Testis (tissue), 3 donors: Measurements from ENCODE around the gene FBN2. TPM values are rescaled to one million over a fixed set of nuclear protein-coding genes. Genes with fewer than 3 reads are reported as not detected.

Experiments
- DNase-seq: peaks from one replicate; pipeline ENCODE4 v3.0.0-alpha.2; 2019
- H3K27ac ChIP-seq, 2 donors: fragments of 200-600 bp; sonication (generic); one replicate each; pipeline ENCODE4 v1.5.1; 2019
- H3K27me3 ChIP-seq: fragments of 200-600 bp; sonication (generic); one replicate; pipeline ENCODE4 v1.5.1; 2019
- H3K36me3 ChIP-seq: fragments of 200-600 bp; sonication (generic); one replicate; pipeline ENCODE4 v1.5.1; 2017; ENCODE audit warnings: low read depth; ENCODE audit errors: missing control alignments
- H3K4me1 ChIP-seq: fragments of 200-600 bp; sonication (generic); one replicate; pipeline ENCODE4 v1.5.1; 2019
- H3K4me3 ChIP-seq, 2 donors: fragments of 200-600 bp; sonication (generic); one replicate each; pipeline ENCODE4 v1.5.1; 2017 to 2019
- H3K9me3 ChIP-seq: fragments of 200-600 bp; sonication (generic); one replicate; pipeline ENCODE4 v1.5.1; 2017
- CTCF ChIP-seq, 3 experiments: fragments of 450-650 bp in 2 of 3; fragments of 200-600 bp in 1 of 3; sonication (generic) in 1 of 3; IDR thresholded peaks; one replicate each; pipeline ENCODE4 v1.5.1; 2016 to 2019; ENCODE audit warnings: antibody characterized with exemption in 3 of 3, mild to moderate bottlenecking in 2 of 3, moderate library complexity in 1 of 3
- POLR2A ChIP-seq: fragments of 450-650 bp; IDR thresholded peaks from one replicate; pipeline ENCODE4 v1.6.1; 2017; ENCODE audit warnings: antibody characterized with exemption, mild to moderate bottlenecking, moderate library complexity
- WGBS, 2 donors: methylation state at CpG; one replicate each; pipeline ENCODE4 v1.1.5; 2018; 5-methylcytosine and 5-hydroxymethylcytosine counted together
- intact Hi-C: fragments of 100-400 bp; cut with DNase I; formaldehyde crosslinking; loops from one replicate; pipeline ENCODE4 v1.15.1; 2023; ENCODE audit warnings: low total_unique reads
- polyA plus RNA-seq: library from polyadenylated mRNA; stranded (reverse); fragments of 350-450 nt; fragmentation: Illumina TruSeq; extraction: RNeasy Lipid Tissue Mini Kit (QIAGEN cat#74804); gene quantifications from one replicate; pipeline ENCODE4 v1.2.3, GENCODE V29; 2014; ENCODE audit warnings: low read depth, low replicate concordance; ENCODE audit not compliant: insufficient read depth
- total RNA-seq, 2 donors: library from RNA; depleted of rRNA; stranded (reverse); fragments of >200 nt; gene quantifications; one replicate each; pipeline ENCODE4 v1.2.3, GENCODE V29; 2016

The FBN2 gene
- total and polyA plus RNA-seq, 3 donors from 2014 or later: 13.8 to 22.4 (median 17.5) TPM

DNA sequence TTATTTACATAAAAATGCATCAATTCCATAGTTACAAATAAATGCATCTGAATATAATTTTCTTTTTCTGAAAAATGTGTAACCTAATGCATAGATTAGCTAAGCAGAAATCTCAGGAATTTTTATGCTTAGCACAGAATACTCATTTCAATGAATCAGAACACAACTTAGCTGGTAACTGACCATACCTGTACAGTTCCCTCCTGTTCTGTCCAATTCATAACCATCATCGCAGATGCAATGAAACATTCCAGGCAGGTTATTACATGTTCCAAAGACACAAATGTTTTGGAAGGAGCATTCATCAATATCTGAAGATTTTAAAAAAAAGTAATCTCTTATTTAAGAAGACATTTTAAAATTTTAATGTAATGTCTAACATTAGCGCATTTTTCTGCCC is 219.4 kb downstream of the FBN2 start:
- no peak for TF ChIP-seq POLR2A
- H3K4me1 ChIP-seq: no peaks in the 10 kb centered on the region
- WGBS, 2 donors: 91 to 96% methylated on average over 2 of the region's 2 CpGs

DNA sequence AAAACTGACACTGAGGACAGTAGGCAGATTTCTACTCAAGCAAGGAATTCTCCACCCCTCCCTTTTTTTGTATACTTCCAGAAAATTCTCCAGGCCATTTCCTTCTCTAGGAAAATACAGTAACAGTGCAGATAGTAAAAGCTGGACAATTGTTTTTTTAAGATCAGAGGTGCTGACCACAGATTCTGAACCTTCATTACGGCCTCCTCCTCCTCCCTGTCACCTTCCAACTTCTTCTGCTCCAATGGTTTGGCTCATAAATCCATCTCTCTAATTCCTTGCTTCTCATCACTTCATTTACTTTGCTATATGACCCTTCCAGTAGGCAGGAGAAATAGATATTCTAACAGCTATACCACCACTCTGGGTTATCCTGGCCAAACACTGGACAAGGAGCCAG is 220.6 kb downstream of the FBN2 start:
- 59 to 82% methylated on average over 1 of the region's 1 CpG for WGBS, 2 donors
- no peak for DNase-seq
- Histone ChIP-seq H3K4me3 (no peak overlapping the region), H3K27me3 (no peaks in the 10 kb centered on the region), H3K36me3 (no peaks in the 10 kb centered on the region), H3K9me3 (no peaks in the 10 kb centered on the region), H3K4me1 (no peaks in the 10 kb centered on the region), H3K27ac (no peak overlapping the region)
- intact Hi-C loops: no loop called here
- TF ChIP-seq POLR2A (no peak), CTCF (IDR thresholded peaks at IDR 0.05) (no peak)

More for the DNA sequence above, 219.4 kb downstream of the FBN2 start:
- Histone ChIP-seq H3K9me3 (no peaks in the 10 kb centered on the region), H3K36me3 (no peaks in the 10 kb centered on the region), H3K27me3 (no peaks in the 10 kb centered on the region), H3K27ac (no peak overlapping the region), H3K4me3 (no peak overlapping the region)
- intact Hi-C loops: no loop called here
- no peak for DNase-seq

DNA sequence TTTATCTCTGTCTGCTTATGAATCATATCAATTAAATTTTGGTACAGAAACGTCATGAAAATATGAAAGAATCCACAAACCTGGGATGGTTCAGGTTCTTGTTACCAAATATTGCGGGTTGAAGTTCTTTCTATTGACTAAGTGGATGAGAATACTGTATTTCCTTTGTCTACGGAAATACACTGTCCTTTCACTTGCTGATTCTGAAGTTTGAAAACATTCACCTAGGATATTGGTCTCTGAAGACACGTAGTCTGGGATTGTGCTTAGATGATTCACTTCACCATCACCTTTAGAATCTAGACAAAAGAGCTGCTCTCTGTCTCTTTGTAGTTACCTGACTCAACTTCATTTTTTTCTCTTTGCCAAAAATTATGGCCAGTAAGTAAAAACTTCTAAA is 222.4 kb downstream of the FBN2 start:
- H3K27ac ChIP-seq: no peak overlapping the region
- intact Hi-C loops: no loop called here
- H3K4me1 ChIP-seq: no peaks in the 10 kb centered on the region
- H3K27me3 ChIP-seq: no peaks in the 10 kb centered on the region
- H3K36me3 ChIP-seq: no peaks in the 10 kb centered on the region
- DNase-seq: no peak
- H3K9me3 ChIP-seq: no peaks in the 10 kb centered on the region
- no peak overlapping the region for H3K4me3 ChIP-seq
- TF ChIP-seq POLR2A (no peak), CTCF (IDR thresholded peaks at IDR 0.05) (no peak)
- 84 to 88% methylated on average over 4 of the region's 4 CpGs for whole genome bisulfite sequencing, 2 donors

GRCh38 chr5:128305341-128305740 is 232.7 kb downstream of the FBN2 start:
- DNase-seq: no peak
- no peak for TF ChIP-seq CTCF (IDR thresholded peaks at IDR 0.05)
- no peak for TF ChIP-seq POLR2A
- Histone ChIP-seq H3K4me1 (no peaks in the 10 kb centered on the region), H3K4me3 (no peak overlapping the region), H3K27ac (no peak overlapping the region), H3K9me3 (no peaks in the 10 kb centered on the region), H3K36me3 (no peaks in the 10 kb centered on the region), H3K27me3 (no peaks in the 10 kb centered on the region)
- intact Hi-C loops: no loop called here
- WGBS, 2 donors: 94 to 98% methylated on average over 5 of the region's 5 CpGs

- TF ChIP-seq POLR2A: no peak
- TF ChIP-seq CTCF (IDR thresholded peaks at IDR 0.05): no peak
- no peak overlapping the region for H3K4me3 ChIP-seq
- H3K27ac ChIP-seq: no peak overlapping the region
- no peaks in the 10 kb centered on the region for H3K4me1 ChIP-seq
- H3K27me3 ChIP-seq: no peaks in the 10 kb centered on the region
- H3K36me3 ChIP-seq: no peaks in the 10 kb centered on the region
- WGBS, 2 donors: 89 to 96% methylated on average over 2 of the region's 2 CpGs
- no peaks in the 10 kb centered on the region for H3K9me3 ChIP-seq
- no peak for DNase-seq
- intact Hi-C loops: no loop called here
Measured at GRCh38 chr5:128304791-128305190, 233.3 kb downstream of the FBN2 start.
